CD4-positive, alpha-beta T cell treated with Interleukin-15 for 1 hour (primary cell): ENCODE measurements around the gene SRC.
"Not testable (repeated sequence)": the region's sequence is repeated elsewhere in the genome, so short reads cannot be mapped to it uniquely, and the experiment has no call there.

Experiments
- DNase-seq: peaks from one replicate; pipeline ENCODE4 v3.0.0-alpha.2; 2020

The SRC gene

DNA sequence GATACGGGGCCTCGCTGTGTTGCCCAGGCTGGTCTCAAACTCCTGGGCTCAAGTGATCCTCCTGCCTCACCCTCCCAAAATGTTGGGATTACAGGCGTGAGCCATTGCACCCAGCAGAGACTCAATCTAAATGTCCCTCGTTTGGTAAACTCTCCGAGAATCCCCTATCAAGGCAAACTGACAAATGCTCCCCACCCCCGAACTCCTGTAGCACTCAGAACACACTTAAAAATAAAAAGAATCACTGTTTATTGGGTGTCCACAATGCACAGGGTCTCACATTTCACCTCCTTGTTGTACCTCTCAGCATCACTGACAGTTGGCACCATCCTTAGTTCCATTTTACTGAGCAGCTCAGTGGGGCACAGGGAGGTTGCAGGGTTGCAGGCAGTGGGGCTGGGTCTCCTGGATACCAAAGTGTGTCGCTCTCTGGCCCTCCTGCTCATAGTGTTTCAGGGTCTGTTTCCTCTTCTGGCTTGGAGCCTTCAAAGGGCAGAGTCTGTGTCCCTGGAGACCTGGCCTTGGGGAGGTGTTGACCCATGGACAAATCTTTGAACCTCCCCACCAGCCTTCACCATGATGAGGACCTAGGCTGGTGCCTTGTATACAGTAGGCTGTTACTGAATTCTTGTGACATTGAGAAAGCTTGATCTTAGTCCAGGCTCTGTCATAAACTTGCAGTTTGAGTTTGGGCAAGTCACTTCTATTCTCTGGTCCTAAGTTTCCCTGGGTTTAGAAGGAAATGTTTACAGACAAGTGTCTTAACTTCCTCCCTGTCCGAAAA is 8.5 kb upstream of the SRC start:
- DNase-seq, result no peak

DNA sequence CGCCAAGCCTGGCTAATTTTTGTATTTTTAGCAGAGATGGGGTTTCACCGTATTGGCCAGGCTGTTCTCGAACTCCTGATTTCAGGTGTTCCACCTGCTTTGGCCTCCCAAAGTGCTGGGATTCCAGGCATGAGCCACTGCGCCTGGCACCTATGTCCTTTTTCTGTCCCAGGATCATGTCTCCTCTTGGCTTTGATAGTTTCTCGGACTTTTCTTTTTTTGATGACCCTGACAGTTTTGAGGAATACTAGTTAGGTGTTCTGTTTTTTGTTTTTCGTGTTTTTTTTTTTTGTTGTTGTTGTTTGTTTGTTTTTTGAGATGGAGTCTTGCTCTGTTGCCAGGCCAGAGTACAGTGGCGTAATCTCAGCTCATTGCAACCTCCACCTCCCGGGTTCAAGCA is 7.6 kb upstream of the SRC start:
- DNase-seq, result not testable (repeated sequence)

DNA sequence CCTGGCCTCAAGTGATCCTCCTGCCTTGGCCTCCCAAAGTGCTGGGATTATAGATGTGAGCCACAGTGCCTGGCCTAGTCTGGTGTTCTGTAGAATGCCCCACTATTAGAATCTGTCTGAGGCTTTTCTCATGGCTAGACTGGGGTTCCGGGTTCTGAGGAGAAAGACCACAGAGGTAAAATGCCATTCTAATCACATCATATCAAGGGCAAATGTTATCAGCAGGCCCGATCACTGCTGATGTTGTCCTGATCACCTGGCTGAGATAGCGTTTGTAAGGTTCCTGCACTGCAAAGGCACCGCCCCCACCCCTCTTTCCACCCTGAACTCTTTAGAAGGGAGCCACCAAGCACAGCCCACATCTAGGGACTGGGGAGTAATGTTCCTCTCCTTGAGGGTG is 6.7 kb upstream of the SRC start:
- no peak for DNase-seq

DNA sequence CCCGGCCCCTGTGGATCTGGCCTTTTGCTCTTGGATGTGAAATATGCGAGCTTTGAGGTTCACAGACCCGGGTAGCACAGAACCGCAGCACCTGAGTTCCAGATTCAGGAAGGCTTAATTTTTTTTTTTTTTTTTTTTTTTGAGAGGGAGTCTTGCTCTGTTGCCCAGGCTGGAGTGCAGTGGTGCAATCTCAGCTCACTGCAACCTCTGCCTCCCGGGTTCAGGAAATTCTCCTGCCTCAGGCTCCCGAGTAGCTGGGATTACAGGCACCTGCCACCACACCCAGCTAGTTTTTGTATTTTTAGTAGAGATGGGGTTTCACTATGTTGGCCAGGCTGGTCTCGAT is 6.2 kb upstream of the SRC start:
- not testable (repeated sequence) for DNase-seq

DNA sequence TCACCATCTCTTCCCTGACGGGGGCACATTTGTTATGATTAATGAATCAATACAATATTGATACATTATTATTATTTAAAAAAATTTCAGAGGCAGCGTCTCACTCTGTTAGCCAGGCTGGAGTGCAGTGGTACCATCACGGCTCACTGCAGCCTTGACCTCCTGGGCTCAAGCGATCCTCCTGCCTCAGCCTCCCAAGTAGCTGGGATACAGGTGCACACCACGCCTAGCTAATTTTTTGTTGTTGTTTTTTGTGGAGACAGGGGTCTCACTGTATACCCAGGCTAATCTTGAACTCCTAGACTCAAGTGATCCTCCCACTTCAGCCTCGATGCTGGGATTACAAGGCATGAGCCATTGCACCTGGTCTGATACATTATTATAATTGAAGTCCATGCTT is 4.9 kb upstream of the SRC start:
- DNase-seq, result no peak

DNA sequence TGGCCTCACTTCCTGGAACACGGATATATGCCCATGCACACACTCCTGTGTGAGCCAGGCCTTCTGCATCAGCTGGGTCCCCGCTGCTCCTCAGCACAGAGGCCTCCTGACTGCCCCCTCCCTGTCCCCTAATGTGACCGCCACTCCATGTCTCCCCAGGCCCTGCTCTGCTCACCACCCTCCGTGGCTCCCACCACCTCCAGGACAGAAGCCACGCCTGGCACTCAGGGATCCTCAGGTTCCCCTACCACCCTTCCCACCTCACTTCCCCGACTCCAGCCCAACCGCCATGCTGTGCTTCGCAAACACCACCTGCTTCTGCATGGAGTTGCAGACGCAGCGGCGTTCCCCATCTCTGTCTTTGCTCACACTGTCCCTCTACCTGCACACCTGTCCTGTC is 4.3 kb upstream of the SRC start:
- DNase-seq, result no peak

DNA sequence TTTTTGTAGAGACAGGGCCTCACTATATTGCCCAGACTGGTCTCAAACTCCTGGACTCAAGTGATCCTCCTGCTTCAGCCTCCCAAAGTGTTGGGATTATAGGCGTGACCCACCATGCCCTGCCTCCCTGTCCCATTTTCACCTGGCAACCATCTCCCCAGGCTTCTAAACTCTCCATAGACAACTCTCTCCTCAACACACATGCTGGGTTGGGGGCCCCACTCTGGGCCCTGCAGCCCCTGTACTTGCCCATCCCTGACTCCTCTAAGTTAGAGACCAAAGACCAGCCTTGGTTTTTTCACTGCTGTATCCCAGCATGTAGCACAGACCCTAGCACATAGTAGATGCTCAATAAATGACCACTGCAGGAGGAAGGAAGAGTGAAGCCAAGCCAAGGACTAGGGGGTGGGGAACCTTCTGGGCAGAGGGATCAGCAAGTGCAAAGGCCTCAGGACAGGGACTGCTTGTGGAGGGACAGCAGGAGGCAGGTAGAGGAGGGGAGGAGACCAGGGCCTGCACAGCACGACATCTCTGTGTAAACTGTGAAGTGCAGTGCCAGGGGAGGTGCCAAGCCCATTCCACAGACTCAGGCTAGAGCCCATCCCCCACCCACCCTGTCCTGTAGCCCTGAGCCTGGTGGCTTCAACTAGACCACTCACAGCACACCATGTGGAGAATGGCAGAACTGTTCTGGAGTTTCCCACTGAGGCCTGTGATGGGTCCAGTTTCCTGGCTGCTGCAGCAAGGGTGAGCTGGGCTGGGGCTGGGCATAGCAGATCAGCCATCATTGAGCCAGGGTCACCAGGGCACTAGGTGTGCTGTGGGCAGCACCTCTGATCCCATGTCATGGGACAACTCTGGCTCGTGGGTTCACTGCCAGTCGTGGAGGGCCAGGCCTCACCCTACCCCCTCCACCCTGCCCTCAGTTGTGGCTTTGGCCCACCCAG is 3.4 kb upstream of the SRC start:
- no peak for DNase-seq

DNA sequence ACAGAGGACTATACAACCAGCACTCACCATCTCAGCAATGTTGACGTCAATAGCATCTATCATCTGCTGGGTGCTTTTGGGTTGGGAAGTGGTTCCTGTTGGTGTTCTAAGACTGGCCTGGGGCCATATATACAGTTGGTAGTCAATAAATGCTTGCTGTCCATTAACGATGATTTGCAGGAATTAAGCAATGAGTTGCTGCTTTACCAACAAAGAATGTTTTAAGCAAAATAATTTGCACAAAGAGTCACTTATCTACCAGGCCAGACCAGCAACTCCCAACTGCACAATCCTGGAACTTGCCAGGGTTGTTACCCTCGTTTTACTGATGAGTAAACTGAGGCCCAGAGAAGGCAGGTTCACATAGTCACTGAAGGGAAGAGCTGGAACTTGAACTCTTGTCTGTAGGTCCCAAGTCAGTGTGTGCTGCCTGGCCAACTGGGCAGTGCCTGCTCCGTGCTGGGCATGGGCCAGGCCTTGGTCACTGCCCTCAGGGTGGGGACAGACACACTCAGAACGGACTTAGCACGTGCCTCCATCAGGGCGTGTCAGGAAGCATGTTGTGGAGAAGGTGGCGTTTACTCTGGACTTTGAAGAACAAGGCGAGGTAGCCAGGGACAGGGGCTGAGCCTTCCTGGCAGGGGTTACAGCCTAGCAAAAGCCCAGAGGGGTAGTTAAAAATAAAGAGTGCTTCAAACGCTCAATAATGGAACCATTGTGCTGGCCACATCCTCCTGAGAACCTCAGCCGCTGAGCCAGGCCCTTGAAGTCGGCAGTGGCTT is 2.5 kb upstream of the SRC start:
- DNase-seq, result no peak

DNA sequence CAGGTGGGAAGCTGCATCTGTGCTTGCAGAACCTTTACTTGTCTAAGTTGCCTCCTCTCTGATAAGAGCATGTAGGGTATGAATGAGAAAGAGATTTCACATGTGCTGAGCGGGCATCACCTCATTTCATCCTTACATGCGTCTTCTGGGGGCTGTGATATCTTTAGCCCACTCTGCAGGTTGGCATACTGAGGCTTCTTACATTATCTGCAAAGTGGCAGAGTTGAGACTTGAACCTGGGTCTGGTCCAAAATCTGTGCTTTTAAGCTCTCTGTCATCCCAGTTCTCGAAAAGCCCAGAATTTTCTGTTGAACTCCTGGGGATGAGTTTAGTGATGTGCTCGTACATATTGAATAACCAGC is 2.0 kb upstream of the SRC start:
- DNase-seq, result no peak

DNA sequence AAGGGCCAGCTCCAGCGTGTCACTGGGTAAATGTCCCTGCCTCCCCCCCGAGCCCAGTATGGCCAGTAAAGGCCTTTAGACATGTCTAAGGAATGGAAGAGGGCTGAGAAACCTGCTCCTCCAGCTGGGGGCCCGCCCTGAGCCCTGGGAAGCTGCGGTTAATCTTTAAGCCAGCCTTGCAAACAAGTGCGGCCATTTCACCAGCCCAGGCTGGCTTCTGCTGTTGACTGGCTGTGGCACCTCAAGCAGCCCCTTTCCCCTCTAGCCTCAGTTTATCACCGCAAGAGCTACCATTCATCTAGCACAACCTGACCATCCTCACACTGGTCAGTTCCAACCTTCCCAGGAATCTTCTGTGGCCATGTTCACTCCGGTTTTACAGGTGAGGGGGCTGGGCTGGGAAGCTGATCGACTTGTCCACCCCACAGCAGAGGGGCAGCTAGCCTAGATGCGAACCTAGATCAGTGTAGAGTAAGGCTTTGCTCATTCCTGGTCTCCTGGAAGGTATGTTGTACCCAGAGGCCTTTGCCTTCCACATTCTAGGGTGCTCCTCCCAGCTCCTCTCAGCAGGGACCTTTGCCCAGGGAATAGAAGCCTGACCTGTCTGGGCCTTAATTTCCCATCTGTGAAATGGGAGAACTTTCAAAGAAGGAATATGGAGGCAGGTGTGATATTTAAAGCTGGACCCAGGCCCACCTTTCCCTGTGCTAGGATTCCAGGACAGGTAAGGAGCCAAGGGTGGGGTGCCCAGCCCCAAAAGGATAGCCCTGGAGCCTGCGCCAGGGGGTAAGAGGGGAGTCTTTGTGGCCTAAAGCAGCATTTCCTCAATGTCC is 1.2 kb upstream of the SRC start:
- DNase-seq, result no peak

DNA sequence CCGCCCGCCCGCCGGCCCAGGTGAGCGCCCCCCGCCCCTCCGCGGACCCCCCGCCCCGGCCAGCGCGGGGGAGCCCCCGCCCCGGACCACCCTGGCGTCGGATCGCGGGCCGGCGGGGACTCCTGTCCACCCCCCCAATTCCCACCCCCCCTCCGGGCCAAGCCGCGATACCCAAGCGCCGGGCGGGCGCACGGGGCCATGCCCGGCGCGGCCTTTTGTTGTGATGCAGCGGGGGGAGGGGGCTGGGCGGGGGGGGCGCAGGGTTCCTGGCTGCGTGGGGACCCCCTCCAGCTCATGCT is 245 bp downstream of the SRC start:
- DNase-seq, result no peak

DNA sequence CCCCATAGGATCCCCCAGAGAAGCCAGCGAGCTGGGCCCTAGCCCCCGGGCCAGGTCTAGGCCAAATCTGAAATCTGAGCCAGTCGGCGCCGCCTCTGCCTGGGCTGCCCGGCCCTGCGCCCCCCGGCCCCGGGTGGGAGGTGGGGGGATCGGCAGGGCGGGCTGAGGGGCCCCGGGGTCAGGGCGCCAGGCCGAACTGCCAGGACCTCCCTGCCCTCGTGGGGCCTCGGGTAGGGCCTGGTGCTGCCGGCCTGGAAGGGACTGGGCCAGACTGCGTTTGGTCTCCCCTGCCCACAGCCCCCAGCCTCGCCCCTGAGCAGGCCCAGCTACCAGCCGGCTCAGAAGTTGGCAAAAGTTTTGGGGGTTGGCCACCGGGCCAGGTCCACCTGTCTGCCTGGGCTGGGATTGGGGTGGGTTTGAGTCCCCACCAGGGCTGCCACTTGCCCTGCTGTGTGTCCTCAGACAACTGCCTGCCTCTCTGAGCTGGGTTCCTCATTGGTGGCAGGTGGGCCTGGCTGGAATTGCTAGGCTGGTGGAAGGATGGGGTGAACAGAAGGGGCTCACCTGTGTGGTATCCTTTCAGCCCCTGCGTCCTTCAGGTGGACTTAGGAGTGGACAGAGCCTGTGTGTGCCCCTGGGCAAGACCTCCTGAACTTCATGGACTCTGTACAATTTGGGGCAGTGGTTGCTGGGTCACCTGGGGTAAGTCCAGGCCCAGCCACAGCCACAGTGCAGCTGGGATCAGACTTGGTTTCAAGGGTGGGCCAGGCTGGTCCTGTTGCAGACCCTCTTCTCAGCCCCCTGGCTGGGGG is 801 bp downstream of the SRC start:
- no peak for DNase-seq

DNA sequence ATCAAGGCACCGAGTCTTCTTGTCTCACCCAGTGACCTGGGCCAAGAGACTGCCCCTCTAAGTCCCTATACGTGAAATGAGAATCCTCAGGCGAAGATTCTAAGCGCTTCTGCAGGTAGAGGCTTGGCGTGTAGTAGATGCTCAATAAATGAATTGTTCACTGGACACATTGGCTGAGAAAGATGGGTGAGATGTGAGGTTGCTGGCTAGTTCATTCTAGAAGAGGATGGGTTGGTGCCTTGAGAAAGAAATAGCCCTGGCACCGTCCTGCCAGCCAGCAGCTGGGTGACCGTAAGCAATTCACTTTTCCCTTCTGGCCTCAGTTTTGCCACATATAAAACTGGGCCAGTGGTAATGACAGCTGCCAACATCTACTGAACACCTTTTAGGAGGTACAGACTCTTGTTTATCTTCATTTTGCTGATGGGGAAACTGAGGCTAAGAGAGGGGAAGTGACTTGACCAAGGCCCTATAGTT is 1.4 kb downstream of the SRC start:
- DNase-seq, result no peak

DNA sequence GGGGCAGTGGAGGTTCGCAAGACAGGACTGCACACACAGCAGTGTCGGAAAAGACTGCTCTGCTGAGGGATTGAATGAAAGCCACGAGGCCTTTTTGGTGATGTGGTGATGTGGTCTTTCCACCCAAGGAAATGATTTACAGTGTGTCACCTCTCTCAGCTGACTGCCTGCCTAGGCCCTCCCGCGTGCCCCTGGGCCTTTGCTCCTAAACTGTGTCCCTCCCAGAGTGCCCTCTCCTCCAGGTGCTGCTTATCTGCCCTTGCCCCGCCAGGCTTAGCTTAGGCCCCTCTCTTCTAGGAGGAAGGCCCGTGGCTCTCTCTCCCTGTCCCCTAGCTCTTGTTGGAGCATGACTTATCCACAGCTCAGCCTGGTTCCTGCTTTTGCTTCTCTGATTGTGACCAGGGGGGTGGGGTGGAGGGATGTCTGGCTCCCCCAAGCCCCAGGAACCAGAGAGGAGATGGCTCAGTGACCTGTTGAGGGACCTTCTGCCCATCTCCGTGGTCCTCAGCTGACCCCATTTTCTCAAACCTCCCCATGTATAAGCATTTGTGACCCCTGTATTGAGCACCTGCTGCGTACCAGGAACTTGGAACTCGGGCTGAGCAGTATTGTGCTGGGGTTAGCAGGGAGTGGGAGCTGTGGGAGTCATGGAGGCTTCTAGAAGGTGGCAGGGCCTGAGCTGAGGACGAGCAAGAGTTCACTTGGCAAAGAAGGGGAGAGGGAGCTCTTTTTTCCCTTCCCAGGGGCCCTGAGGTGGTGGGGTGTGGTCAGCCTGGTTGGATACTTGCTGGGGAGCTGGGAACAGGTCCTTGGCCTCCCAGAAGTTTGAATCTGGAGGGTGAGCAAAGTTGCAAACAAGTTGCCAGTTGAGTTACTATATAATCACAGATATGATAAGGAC is 2.2 kb downstream of the SRC start:
- no peak for DNase-seq

DNA sequence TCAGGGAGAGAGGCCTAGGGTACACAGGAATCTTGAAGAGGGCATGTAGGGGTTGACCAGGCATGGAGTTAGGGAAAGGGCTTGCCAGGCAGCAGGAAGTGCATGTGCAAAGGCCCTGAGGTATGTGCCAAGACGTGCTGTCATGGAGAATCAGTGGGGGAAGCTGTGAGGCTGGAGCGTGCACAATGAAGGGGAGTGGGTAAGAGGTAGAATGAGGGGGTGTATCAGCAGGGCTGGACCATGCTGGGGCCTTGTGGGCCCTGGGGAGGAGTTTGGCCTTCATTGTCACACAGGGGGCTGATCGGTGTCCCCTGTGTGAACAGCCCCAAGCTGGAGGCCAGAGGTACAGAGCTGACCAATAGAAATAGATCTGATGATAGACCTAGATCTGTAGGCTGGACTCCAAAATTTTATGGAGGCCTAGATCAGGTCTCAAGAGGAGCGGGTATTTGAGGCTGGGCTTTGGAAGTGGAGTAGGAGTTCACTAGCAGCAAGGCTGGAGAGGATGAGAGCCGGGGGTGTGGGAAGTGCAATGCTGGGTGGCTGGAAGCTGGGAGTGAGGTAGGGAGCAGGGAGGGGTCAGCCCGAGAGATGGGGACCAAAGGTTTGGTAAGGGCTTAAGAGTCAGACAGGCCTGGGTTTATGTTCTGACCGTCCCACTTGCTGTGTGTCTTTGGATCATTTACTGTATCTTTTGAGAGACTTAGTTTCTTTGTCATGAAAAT is 3.0 kb downstream of the SRC start:
- no peak for DNase-seq

DNA sequence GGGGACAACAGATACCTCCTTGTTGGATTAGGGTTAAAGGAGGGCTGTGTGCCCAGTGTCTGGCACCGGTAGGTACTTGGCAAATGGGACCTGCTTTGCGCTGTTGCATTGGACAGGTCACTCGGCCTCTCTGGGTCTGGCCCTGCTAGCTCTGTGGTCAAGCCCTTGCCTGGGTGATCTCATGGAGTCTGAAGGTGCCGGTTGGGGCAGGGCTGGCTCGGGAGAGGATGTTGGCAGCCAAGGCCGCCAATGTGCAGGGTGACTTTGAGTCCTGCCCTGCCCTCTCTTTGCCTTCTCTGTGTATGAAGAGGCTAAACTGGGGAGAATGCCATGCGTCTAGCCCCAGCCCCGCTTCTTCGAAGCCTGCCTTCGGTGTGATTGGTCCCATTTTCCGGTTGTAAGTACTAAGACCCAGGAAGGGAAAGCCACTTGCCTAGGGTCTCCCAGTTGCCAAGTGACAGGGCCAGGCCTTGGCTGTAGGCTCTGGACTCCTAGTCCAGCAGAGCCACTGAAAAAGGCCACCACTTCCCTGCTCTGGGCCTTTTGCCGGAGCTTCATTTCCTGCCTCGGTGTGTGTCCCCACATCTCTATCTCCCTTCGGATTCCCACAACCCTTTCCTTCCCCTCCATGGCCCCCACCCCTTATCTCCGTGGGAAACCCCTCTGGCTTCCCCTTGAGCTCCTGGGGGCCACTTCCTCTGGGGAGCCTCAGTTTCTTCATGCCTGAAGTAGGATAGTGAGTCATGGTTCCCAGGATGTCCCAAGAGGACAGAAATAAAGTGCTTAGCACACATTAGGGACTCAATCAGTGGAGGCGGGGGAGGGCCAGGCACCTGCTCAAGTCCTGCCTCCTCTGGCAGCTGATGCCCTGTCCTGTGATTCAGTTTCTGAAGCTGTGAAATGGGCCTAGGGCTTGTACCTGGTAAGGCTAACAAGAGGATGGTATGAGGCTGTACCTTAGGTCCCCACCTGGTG is 3.9 kb downstream of the SRC start:
- DNase-seq, result peak; percentile 47

DNA sequence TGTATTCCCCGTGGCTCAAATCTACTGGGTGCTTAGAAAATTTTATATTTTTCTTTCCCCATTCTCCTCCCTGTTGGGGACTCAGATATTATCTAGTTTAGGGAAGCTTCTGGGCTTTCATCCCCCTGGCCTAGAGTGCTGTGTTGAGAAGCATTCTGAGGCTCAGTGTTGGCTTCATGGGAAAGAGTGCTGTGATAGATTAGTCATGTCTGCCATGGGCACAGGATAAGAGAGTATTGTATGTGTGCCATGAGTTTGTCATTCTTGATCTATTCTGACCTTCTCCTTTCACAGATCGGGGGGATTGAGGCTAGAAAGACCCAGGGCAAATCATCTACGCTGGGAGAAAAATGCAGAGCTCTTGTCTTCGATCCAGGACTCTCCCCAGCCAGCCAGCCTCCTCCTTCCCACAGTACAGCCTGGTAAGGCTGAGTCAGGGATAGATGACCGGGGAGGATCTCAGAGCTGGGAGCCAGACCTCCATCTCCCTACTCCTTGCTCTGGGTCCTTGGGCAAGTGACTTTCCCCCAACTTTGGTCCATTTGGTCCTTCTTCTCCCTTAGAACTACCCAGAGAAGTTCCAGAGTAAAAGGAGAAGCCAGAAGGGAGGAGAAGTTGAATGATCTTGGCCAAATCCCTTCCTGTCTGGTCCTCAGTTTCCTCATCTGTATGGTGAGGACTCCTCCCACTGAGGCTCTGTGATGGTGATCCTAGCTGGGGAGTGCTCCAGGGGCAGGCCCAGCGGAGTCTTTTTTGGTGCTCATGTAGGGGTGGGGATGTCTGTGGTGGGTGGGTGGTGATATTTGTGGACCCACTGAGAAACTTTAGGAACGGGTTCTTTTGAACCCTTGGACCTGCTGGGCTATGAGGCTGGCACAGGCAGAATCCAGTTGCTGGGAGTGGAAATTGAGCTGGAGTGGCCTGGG is 5.0 kb downstream of the SRC start:
- DNase-seq, result no peak
